Tibial nerve (tissue), 4 donors: ENCODE data around the gene CANT1.

Source experiments
- CTCF ChIP-seq, 5 experiments: fragments of 200-600 bp in 3 of 5; fragments of 450-650 bp in 2 of 5; sonication (generic) in 3 of 5; IDR thresholded peaks; one replicate each; pipeline ENCODE4 v1.5.1; 2016 to 2019; ENCODE audit warnings: antibody characterized with exemption in 5 of 5, mild to moderate bottlenecking in 3 of 5, moderate library complexity in 2 of 5
- EP300 ChIP-seq, 2 donors: sonication (generic); formaldehyde crosslinking; IDR thresholded peaks; one replicate each; pipeline ENCODE4 v1.6.1; 2017; ENCODE audit warnings: antibody characterized with exemption in 2 of 2, mild to moderate bottlenecking in 1 of 2
- POLR2A ChIP-seq, 2 donors: fragments of 450-650 bp; IDR thresholded peaks; one replicate each; pipeline ENCODE4 v1.6.1; 2017; ENCODE audit warnings: antibody characterized with exemption in 2 of 2, mild to moderate bottlenecking in 2 of 2, moderate library complexity in 2 of 2

- TF ChIP-seq POLR2A (IDR thresholded peaks at IDR 0.05) (no peak), CTCF (IDR thresholded peaks at IDR 0.05) (no peak), EP300 (IDR thresholded peaks at IDR 0.05) (no peak)
Observed at GRCh38 chr17:78990349-78991016, 19.1 kb downstream of the CANT1 start.
